Measurements from ENCODE around the gene CD48.

CD48 gene

GRCh38 chr1:160720356-160721085 is 8.9 kb upstream of the CD48 start:
- WGBS = 66% methylated on average over 3 of the region's 3 CpGs
- Histone ChIP-seq H3K9me3 (ENCODE audit: control insufficient read depth, low read length) (no peaks in the 10 kb centered on the region), H3K27ac (ENCODE audit: low read length, poor library complexity, severe bottlenecking) (no peak overlapping the region), H3K36me3 (ENCODE audit: control insufficient read depth in 1 of 2, insufficient read depth in 2 of 2, low read depth in 1 of 2, low read length in 2 of 2) (no peaks in the 10 kb centered on the region), H3K4me3 (ENCODE audit: insufficient read depth in 1 of 2, low read depth in 1 of 2, low read length in 2 of 2) (no peak overlapping the region), H2BK15ac (ENCODE audit: low read depth, poor library complexity, severe bottlenecking) (no peak overlapping the region), H3K4me2 (ENCODE audit: low read length, poor library complexity, severe bottlenecking) (no peak overlapping the region), H3K4ac (ENCODE audit: low read depth in 1 of 2, low read length in 2 of 2) (no peak overlapping the region), H3K14ac (ENCODE audit: low read length in 2 of 2) (no peak overlapping the region), H3K79me1 (replicated peaks; ENCODE audit: low read length, poor library complexity, severe bottlenecking) (no peaks in the 10 kb centered on the region), H2AK5ac (ENCODE audit: low read length, severe bottlenecking) (no peak overlapping the region), H4K91ac (ENCODE audit: low read length) (no peak overlapping the region), H3K23ac (ENCODE audit: low read length in 2 of 2) (no peak overlapping the region), H2BK120ac (ENCODE audit: low read depth, low read length) (no peak overlapping the region), H2AFZ (ENCODE audit: low read depth, low read length) (no peak overlapping the region), H2BK12ac (ENCODE audit: low read length in 2 of 2) (no peak overlapping the region), H3K18ac (ENCODE audit: low read depth in 1 of 2, low read length in 2 of 2) (no peak overlapping the region), H3K27me3 (ENCODE audit: control insufficient read depth in 1 of 2, insufficient read depth in 1 of 2, low read length in 2 of 2) (peaks cover 13 to 18% of the 10 kb centered on the region in 2 experiments), H3K4me1 (ENCODE audit: control insufficient read depth, insufficient read depth, low read depth, low read length) (no peaks in the 10 kb centered on the region), H2BK5ac (ENCODE audit: low read depth, low read length, poor library complexity, severe bottlenecking) (no peak overlapping the region), H3K9ac (ENCODE audit: low read length) (no peak overlapping the region), H4K8ac (ENCODE audit: low read length) (no peak overlapping the region)
- DNase-seq = peak; percentile 12

GRCh38 chr1:160718210-160718609 is 6.6 kb upstream of the CD48 start:
- Histone ChIP-seq H2BK120ac (ENCODE audit: low read depth, low read length) (no peak overlapping the region), H4K8ac (ENCODE audit: low read length) (no peak overlapping the region), H3K9ac (ENCODE audit: low read length) (no peak overlapping the region), H2BK12ac (ENCODE audit: low read length in 2 of 2) (no peak overlapping the region), H2BK15ac (ENCODE audit: low read depth, poor library complexity, severe bottlenecking) (no peak overlapping the region), H3K79me1 (replicated peaks; ENCODE audit: low read length, poor library complexity, severe bottlenecking) (no peaks in the 10 kb centered on the region), H4K91ac (ENCODE audit: low read length) (no peak overlapping the region), H2BK5ac (ENCODE audit: low read depth, low read length, poor library complexity, severe bottlenecking) (no peak overlapping the region), H2AK5ac (ENCODE audit: low read length, severe bottlenecking) (no peak overlapping the region), H3K9me3 (ENCODE audit: control insufficient read depth, low read length) (no peaks in the 10 kb centered on the region), H3K27me3 (ENCODE audit: control insufficient read depth in 1 of 2, insufficient read depth in 1 of 2, low read length in 2 of 2) (peaks cover 13 to 18% of the 10 kb centered on the region in 2 experiments), H3K4me2 (ENCODE audit: low read length, poor library complexity, severe bottlenecking) (no peak overlapping the region), H3K4ac (ENCODE audit: low read depth in 1 of 2, low read length in 2 of 2) (no peak overlapping the region), H3K23ac (ENCODE audit: low read length in 2 of 2) (no peak overlapping the region), H3K27ac (ENCODE audit: low read length, poor library complexity, severe bottlenecking) (no peak overlapping the region), H2AFZ (ENCODE audit: low read depth, low read length) (no peak overlapping the region), H3K36me3 (ENCODE audit: control insufficient read depth in 1 of 2, insufficient read depth in 2 of 2, low read depth in 1 of 2, low read length in 2 of 2) (no peaks in the 10 kb centered on the region), H3K4me1 (ENCODE audit: control insufficient read depth, insufficient read depth, low read depth, low read length) (no peaks in the 10 kb centered on the region), H3K14ac (ENCODE audit: low read length in 2 of 2) (no peak overlapping the region), H3K4me3 (ENCODE audit: insufficient read depth in 1 of 2, low read depth in 1 of 2, low read length in 2 of 2) (no peak overlapping the region), H3K18ac (ENCODE audit: low read depth in 1 of 2, low read length in 2 of 2) (no peak overlapping the region)
- WGBS = 70% methylated on average over 2 of the region's 4 CpGs
- DNase-seq = no peak

GRCh38 chr1:160717306-160717705 is 5.7 kb upstream of the CD48 start:
- no peak overlapping the region for H2BK5ac ChIP-seq (ENCODE audit: low read depth, low read length, poor library complexity, severe bottlenecking)
- no peak overlapping the region for H3K14ac ChIP-seq (ENCODE audit: low read length in 2 of 2)
- H3K27me3 ChIP-seq (ENCODE audit: control insufficient read depth in 1 of 2, insufficient read depth in 1 of 2, low read length in 2 of 2) = peaks cover 13 to 18% of the 10 kb centered on the region in 2 experiments
- no peaks in the 10 kb centered on the region for H3K9me3 ChIP-seq (ENCODE audit: control insufficient read depth, low read length)
- H2BK120ac ChIP-seq (ENCODE audit: low read depth, low read length) = no peak overlapping the region
- H3K23ac ChIP-seq (ENCODE audit: low read length in 2 of 2) = no peak overlapping the region
- H3K4me3 ChIP-seq (ENCODE audit: insufficient read depth in 1 of 2, low read depth in 1 of 2, low read length in 2 of 2) = no peak overlapping the region
- DNase-seq = no peak
- no peak overlapping the region for H3K4me2 ChIP-seq (ENCODE audit: low read length, poor library complexity, severe bottlenecking)
- H3K36me3 ChIP-seq (ENCODE audit: control insufficient read depth in 1 of 2, insufficient read depth in 2 of 2, low read depth in 1 of 2, low read length in 2 of 2) = no peaks in the 10 kb centered on the region
- no peaks in the 10 kb centered on the region for H3K4me1 ChIP-seq (ENCODE audit: control insufficient read depth, insufficient read depth, low read depth, low read length)
- no peak overlapping the region for H3K4ac ChIP-seq (ENCODE audit: low read depth in 1 of 2, low read length in 2 of 2)
- H2AK5ac ChIP-seq (ENCODE audit: low read length, severe bottlenecking) = no peak overlapping the region
- no peak overlapping the region for H4K8ac ChIP-seq (ENCODE audit: low read length)
- H3K27ac ChIP-seq (ENCODE audit: low read length, poor library complexity, severe bottlenecking) = no peak overlapping the region
- H2BK12ac ChIP-seq (ENCODE audit: low read length in 2 of 2) = no peak overlapping the region
- WGBS = 76% methylated on average over 5 of the region's 5 CpGs
- no peaks in the 10 kb centered on the region for H3K79me1 ChIP-seq (replicated peaks; ENCODE audit: low read length, poor library complexity, severe bottlenecking)
- no peak overlapping the region for H3K9ac ChIP-seq (ENCODE audit: low read length)
- H3K18ac ChIP-seq (ENCODE audit: low read depth in 1 of 2, low read length in 2 of 2) = no peak overlapping the region
- H2BK15ac ChIP-seq (ENCODE audit: low read depth, poor library complexity, severe bottlenecking) = no peak overlapping the region
- H2AFZ ChIP-seq (ENCODE audit: low read depth, low read length) = no peak overlapping the region
- H4K91ac ChIP-seq (ENCODE audit: low read length) = no peak overlapping the region

GRCh38 chr1:160716013-160716412 is 4.4 kb upstream of the CD48 start:
- H3K4ac ChIP-seq (ENCODE audit: low read depth in 1 of 2, low read length in 2 of 2) = no peak overlapping the region
- no peaks in the 10 kb centered on the region for H3K9me3 ChIP-seq (ENCODE audit: control insufficient read depth, low read length)
- no peak overlapping the region for H3K4me2 ChIP-seq (ENCODE audit: low read length, poor library complexity, severe bottlenecking)
- H3K23ac ChIP-seq (ENCODE audit: low read length in 2 of 2) = no peak overlapping the region
- no peak overlapping the region for H3K27ac ChIP-seq (ENCODE audit: low read length, poor library complexity, severe bottlenecking)
- H2BK120ac ChIP-seq (ENCODE audit: low read depth, low read length) = no peak overlapping the region
- H2BK15ac ChIP-seq (ENCODE audit: low read depth, poor library complexity, severe bottlenecking) = no peak overlapping the region
- no peaks in the 10 kb centered on the region for H3K36me3 ChIP-seq (ENCODE audit: control insufficient read depth in 1 of 2, insufficient read depth in 2 of 2, low read depth in 1 of 2, low read length in 2 of 2)
- H3K27me3 ChIP-seq (ENCODE audit: control insufficient read depth in 1 of 2, insufficient read depth in 1 of 2, low read length in 2 of 2) = peaks cover 18 to 26% of the 10 kb centered on the region in 2 experiments
- no peak overlapping the region for H3K14ac ChIP-seq (ENCODE audit: low read length in 2 of 2)
- no peak overlapping the region for H3K4me3 ChIP-seq (ENCODE audit: insufficient read depth in 1 of 2, low read depth in 1 of 2, low read length in 2 of 2)
- H3K9ac ChIP-seq (ENCODE audit: low read length) = no peak overlapping the region
- H4K8ac ChIP-seq (ENCODE audit: low read length) = no peak overlapping the region
- H2BK12ac ChIP-seq (ENCODE audit: low read length in 2 of 2) = no peak overlapping the region
- H3K18ac ChIP-seq (ENCODE audit: low read depth in 1 of 2, low read length in 2 of 2) = no peak overlapping the region
- WGBS = 100% methylated on average over 1 of the region's 1 CpG
- no peak for DNase-seq
- no peaks in the 10 kb centered on the region for H3K79me1 ChIP-seq (replicated peaks; ENCODE audit: low read length, poor library complexity, severe bottlenecking)
- H2AK5ac ChIP-seq (ENCODE audit: low read length, severe bottlenecking) = no peak overlapping the region
- no peak overlapping the region for H4K91ac ChIP-seq (ENCODE audit: low read length)
- H3K4me1 ChIP-seq (ENCODE audit: control insufficient read depth, insufficient read depth, low read depth, low read length) = no peaks in the 10 kb centered on the region
- no peak overlapping the region for H2BK5ac ChIP-seq (ENCODE audit: low read depth, low read length, poor library complexity, severe bottlenecking)
- no peak overlapping the region for H2AFZ ChIP-seq (ENCODE audit: low read depth, low read length)

Measured in mesenchymal stem cell (in vitro differentiated cells and primary cell).